H1 (cell line): Measurements from ENCODE around the gene TEX22. TPM values are rescaled to one million over a fixed set of nuclear protein-coding genes. Genes with fewer than 3 reads are reported as not detected.

Source experiments
- BRCA1 ChIP-seq: IDR thresholded peaks from 2 replicates; pipeline ENCODE4 v1.6.1; 2012; ENCODE audit warnings: low read depth, low read length, improper control_type of control experiment
- CTBP2 ChIP-seq: IDR thresholded peaks from 2 replicates; pipeline ENCODE4 v1.7.0; 2011; ENCODE audit warnings: borderline replicate concordance, mild to moderate bottlenecking, moderate library complexity, mixed read lengths, low read length; ENCODE audit not compliant: insufficient read depth, insufficient read length
- FOSL1 ChIP-seq: IDR thresholded peaks from 2 replicates; pipeline ENCODE4 v1.6.1; 2011; ENCODE audit warnings: mild to moderate bottlenecking, low read depth, low read length, moderate library complexity; ENCODE audit not compliant: insufficient read depth
- HDAC6 ChIP-seq: IDR thresholded peaks from one replicate; pipeline ENCODE4 v1.7.1; 2012; ENCODE audit warnings: low read depth, mild to moderate bottlenecking, inconsistent platforms, low read length, moderate library complexity
- TEAD4 ChIP-seq: IDR thresholded peaks from 2 replicates; pipeline ENCODE4 v1.6.1; 2012; ENCODE audit warnings: low read depth, low read length, inconsistent platforms, mixed read lengths
- polyA plus RNA-seq, 7 experiments: library from polyadenylated mRNA; depleted of rRNA in 3 of 7; stranded (reverse) in 5 of 7; unstranded in 2 of 7; fragments of >200 nt in 5 of 7; fragments of 200-250 nt in 2 of 7; gene quantifications; 1 replicate in 5 of 7; 2 replicates in 1 of 7; 4 replicates in 1 of 7; pipeline versions ENCODE4 v1.2.1 to v1.2.3, GENCODE V29; 2011 to 2013; ENCODE audit warnings: missing spikeins in 2 of 7, mixed read lengths in 2 of 7
- total RNA-seq: library from RNA; stranded (reverse); fragmentation: NEBNext Ultra II Directional; extraction: Animal tissue kit (Norgen Biotek cat#: 25700); gene quantifications from 2 replicates; pipeline ENCODE4 v1.2.1, GENCODE V29; 2021
- TF ChIP-seq, protein P1 (sequence below): IDR thresholded peaks from 2 replicates; pipeline ENCODE4 v1.6.1; 2011; ENCODE audit warnings: low read length, improper control_type of control experiment

The TEX22 gene
- total and polyA plus RNA-seq, 2 of the 8 experiments (the other 6 are each of a cell fraction or from before 2014, with no cell fraction given) = 0.24 to 0.39 TPM

DNA sequence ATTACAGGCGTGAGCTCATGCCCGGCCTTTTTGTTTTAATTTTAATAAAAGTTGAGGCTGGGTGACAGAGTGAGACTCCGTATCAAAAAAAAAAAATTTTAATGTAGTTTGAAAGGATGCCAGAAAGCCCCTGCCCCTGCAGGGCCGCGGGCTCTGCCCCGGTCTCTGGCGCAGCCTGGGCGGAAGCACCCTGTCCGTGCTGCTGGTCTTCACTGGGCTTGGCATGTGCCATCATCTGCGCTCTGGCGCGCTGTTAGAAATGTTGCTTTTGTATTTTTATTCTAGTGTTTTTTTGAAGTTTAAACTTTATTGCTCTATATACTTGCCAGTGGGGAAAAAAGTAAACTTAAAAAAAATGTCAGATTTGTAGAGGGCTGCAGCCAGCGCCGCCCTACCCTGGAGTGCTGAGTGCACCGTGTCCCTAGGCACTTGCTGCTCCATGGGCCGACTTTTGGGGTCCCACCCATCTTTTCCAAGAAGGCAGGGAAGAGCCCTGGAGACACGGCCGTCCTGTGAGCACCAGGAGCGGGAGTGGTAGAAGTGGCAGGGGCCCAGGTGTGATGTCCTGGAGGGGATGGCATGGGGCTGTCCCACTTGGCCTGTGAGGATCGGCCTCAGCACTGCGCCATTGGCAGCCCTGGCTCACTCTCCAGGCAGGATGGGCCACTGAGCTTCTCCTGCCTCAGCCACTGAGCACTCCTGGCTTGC, 25.3 kb downstream of the TEX22 start (continued):
- TF ChIP-seq HDAC6 (no peak), CTBP2 (no peak), BRCA1 (no peak), TEAD4 (no peak), FOSL1 (no peak)
- TF ChIP-seq, protein P1, sequence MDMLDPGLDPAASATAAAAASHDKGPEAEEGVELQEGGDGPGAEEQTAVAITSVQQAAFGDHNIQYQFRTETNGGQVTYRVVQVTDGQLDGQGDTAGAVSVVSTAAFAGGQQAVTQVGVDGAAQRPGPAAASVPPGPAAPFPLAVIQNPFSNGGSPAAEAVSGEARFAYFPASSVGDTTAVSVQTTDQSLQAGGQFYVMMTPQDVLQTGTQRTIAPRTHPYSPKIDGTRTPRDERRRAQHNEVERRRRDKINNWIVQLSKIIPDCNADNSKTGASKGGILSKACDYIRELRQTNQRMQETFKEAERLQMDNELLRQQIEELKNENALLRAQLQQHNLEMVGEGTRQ = no peak
